Measurements from ENCODE around the gene PILRB.
"Not testable (repeated sequence)": the region's sequence is repeated elsewhere in the genome, so short reads cannot be mapped to it uniquely, and the experiment has no call there.

PILRB gene

GRCh38 chr7:100380196-100380595 lies 22.3 kb downstream of the PILRB start:
- CTCF ChIA-PET, result no interaction called here
- TF ChIP-seq CTCF (IDR thresholded peaks at IDR 0.05; ENCODE audit: insufficient read depth, low read length, missing control alignments), result no peak
- H3K4me3 ChIP-seq (ENCODE audit: low read depth, low read length), result no peak overlapping the region
- POLR2A ChIA-PET, result no interaction called here
- DNase-seq (ENCODE audit: low read depth, low spot score), result no peak

GRCh38 chr7:100381531-100382233 lies 23.8 kb downstream of the PILRB start:
- H3K4me3 ChIP-seq (ENCODE audit: low read depth, low read length); DNase-seq (ENCODE audit: low read depth, low spot score); POLR2A ChIA-PET; CTCF ChIA-PET: not testable (repeated sequence)

GRCh38 chr7:100382234-100382853 lies 24.4 kb downstream of the PILRB start:
- H3K4me3 ChIP-seq (ENCODE audit: low read depth, low read length); POLR2A ChIA-PET; CTCF ChIA-PET; DNase-seq (ENCODE audit: low read depth, low spot score): not testable (repeated sequence)

- ChIA-PET POLR2A (no interaction called here), CTCF (interaction anchor here (1.2 to 2.2 kb wide), 2 partner anchors 8 to 22 kb away, joined by 3 to 13 read pairs; no protein-coding TSS in a partner anchor)
- H3K4me3 ChIP-seq (ENCODE audit: low read depth, low read length), result no peak overlapping the region
- DNase-seq (ENCODE audit: low read depth, low spot score), result no peak
- TF ChIP-seq CTCF (IDR thresholded peaks at IDR 0.05; ENCODE audit: insufficient read depth, low read length, missing control alignments), result no peak
These were observed 26.8 kb downstream of the PILRB start for GRCh38 chr7:100384628-100385294.

GRCh38 chr7:100386940-100387339 lies 29.0 kb downstream of the PILRB start:
- CTCF ChIA-PET, result interaction anchor here (2.4 kb wide), 1 partner anchor 20 kb away, joined by 10 read pairs; no protein-coding TSS in a partner anchor
- POLR2A ChIA-PET, result no interaction called here
- no peak overlapping the region for H3K4me3 ChIP-seq (ENCODE audit: low read depth, low read length)
- TF ChIP-seq CTCF (IDR thresholded peaks at IDR 0.05; ENCODE audit: insufficient read depth, low read length, missing control alignments), result no peak
- no peak for DNase-seq (ENCODE audit: low read depth, low spot score)

GRCh38 chr7:100387695-100388094 lies 29.8 kb downstream of the PILRB start:
- no peak for DNase-seq (ENCODE audit: low read depth, low spot score)
- CTCF ChIA-PET, result interaction anchor here (1.4 to 2.4 kb wide), 2 partner anchors 12 to 20 kb away, joined by 4 to 10 read pairs; no protein-coding TSS in a partner anchor
- no peak overlapping the region for H3K4me3 ChIP-seq (ENCODE audit: low read depth, low read length)
- TF ChIP-seq CTCF (IDR thresholded peaks at IDR 0.05; ENCODE audit: insufficient read depth, low read length, missing control alignments), result no peak
- POLR2A ChIA-PET, result no interaction called here

- ChIA-PET CTCF (interaction anchor here (2.6 kb wide), 1 partner anchor 18 kb away, joined by 13 read pairs; no protein-coding TSS in a partner anchor), POLR2A (no interaction called here)
- TF ChIP-seq CTCF (IDR thresholded peaks at IDR 0.05; ENCODE audit: insufficient read depth, low read length, missing control alignments), result no peak
- no peak overlapping the region for H3K4me3 ChIP-seq (ENCODE audit: low read depth, low read length)
- DNase-seq (ENCODE audit: low read depth, low spot score), result no peak
These were observed 31.6 kb downstream of the PILRB start for GRCh38 chr7:100389437-100390088.

Data from AG04449 (cell line).